Lung (tissue), 16 donors: ENCODE results near the gene GABRB2. TPM values are rescaled to one million over a fixed set of nuclear protein-coding genes. Genes with fewer than 3 reads are reported as not detected.
A peak's percentile ranks its signal among the peaks of the same experiment; 100 is the strongest.

Experiments used
- ATAC-seq: fragments of 200-7000 bp; cut with Tn5 transposase; one replicate; pipeline ENCODE4 v1.9.1; 2020; ENCODE audit warnings: moderate number of reproducible peaks; ENCODE audit not compliant: insufficient read depth, low FRiP score
- DNase-seq, 3 donors: peaks; one replicate each; pipeline ENCODE4 v3.0.0-alpha.2; 2013 to 2017
- H3K27ac ChIP-seq, 2 donors: one replicate each; pipeline ENCODE4 v1.5.1; 2013; ENCODE audit warnings: mild to moderate bottlenecking in 2 of 2, moderate library complexity in 2 of 2, control low read depth in 1 of 2, inconsistent platforms in 1 of 2, low read depth in 1 of 2, low read length in 1 of 2
- H3K27me3 ChIP-seq, 3 donors: one replicate each; pipeline ENCODE4 v1.5.1; 2013; ENCODE audit warnings: low read length in 2 of 3; ENCODE audit not compliant: control insufficient read depth in 3 of 3, insufficient read depth in 3 of 3
- H3K36me3 ChIP-seq, 4 donors: one replicate each; pipeline ENCODE4 v1.5.1; 2013; ENCODE audit warnings: low read length in 4 of 4, mild to moderate bottlenecking in 1 of 4, moderate library complexity in 1 of 4; ENCODE audit not compliant: control insufficient read depth in 4 of 4, insufficient read depth in 4 of 4
- H3K4me1 ChIP-seq, 5 donors: one replicate each; pipeline ENCODE4 v1.5.1; 2013; ENCODE audit warnings: low read length in 5 of 5, mild to moderate bottlenecking in 2 of 5, moderate library complexity in 1 of 5; ENCODE audit not compliant: control insufficient read depth in 5 of 5, insufficient read depth in 5 of 5
- H3K4me3 ChIP-seq: one replicate; pipeline ENCODE4 v1.5.1; 2013; ENCODE audit warnings: mild to moderate bottlenecking, control low read depth, moderate library complexity
- H3K9ac ChIP-seq, 2 donors: one replicate each; pipeline ENCODE4 v1.5.1; 2013; ENCODE audit warnings: low read length in 2 of 2, control low read depth in 1 of 2; ENCODE audit not compliant: insufficient read depth in 1 of 2
- H3K9me3 ChIP-seq, 4 donors: one replicate each; pipeline ENCODE4 v1.5.1; 2013; ENCODE audit warnings: low read length in 3 of 4, mild to moderate bottlenecking in 1 of 4, moderate library complexity in 1 of 4; ENCODE audit not compliant: control insufficient read depth in 4 of 4, insufficient read depth in 3 of 4
- WGBS, 2 donors: extraction: QIAGEN DNeasy Blood & Tissue Kit; methylation state at CpG; one replicate each; pipeline ENCODE4 v1.1.7; 2013; 5-methylcytosine and 5-hydroxymethylcytosine counted together
- long read RNA-seq, 5 donors: transcript quantifications; one replicate each; lab custom pipeline, GENCODE V29; 2026
- polyA plus RNA-seq, 2 donors: library from polyadenylated mRNA; stranded (reverse); fragments of 200-250 nt; gene quantifications; one replicate each; pipeline ENCODE4 v1.2.1, GENCODE V29; 2013
- total RNA-seq, 2 donors: library from RNA; depleted of rRNA in 1 of 2; stranded (reverse); fragments of >200 nt in 1 of 2; gene quantifications; one replicate each; pipeline ENCODE4 v1.2.1, GENCODE V29; 2014 to 2021
- TF ChIP-seq, protein P1 (sequence below): IDR thresholded peaks from 2 replicates; pipeline ENCODE4 v1.5.1; 2012; ENCODE audit warnings: mild to moderate bottlenecking; ENCODE audit errors: control extremely low read depth, extremely low read depth
- donor health status: control.
- donor health status: control.
- donor health status: Bipolar disorder and iron deficiency.
- donor health status: healthy.
- donor health status: DM: yes; HTN: yes; CAD: no.

GABRB2 gene
- 1 to 10 TPM; 1.4 to 6.8 TPM for total RNA-seq
- polyA plus RNA-seq: under 1 TPM; 0.28 to 0.31 TPM
- long read RNA-seq, donor 1: 0 reads
- long read RNA-seq, donor 2: 0 reads
- long read RNA-seq, donor 3: 0 reads
- long read RNA-seq, donor 4: 0 reads
- long read RNA-seq, donor 5: 0 reads

DNA sequence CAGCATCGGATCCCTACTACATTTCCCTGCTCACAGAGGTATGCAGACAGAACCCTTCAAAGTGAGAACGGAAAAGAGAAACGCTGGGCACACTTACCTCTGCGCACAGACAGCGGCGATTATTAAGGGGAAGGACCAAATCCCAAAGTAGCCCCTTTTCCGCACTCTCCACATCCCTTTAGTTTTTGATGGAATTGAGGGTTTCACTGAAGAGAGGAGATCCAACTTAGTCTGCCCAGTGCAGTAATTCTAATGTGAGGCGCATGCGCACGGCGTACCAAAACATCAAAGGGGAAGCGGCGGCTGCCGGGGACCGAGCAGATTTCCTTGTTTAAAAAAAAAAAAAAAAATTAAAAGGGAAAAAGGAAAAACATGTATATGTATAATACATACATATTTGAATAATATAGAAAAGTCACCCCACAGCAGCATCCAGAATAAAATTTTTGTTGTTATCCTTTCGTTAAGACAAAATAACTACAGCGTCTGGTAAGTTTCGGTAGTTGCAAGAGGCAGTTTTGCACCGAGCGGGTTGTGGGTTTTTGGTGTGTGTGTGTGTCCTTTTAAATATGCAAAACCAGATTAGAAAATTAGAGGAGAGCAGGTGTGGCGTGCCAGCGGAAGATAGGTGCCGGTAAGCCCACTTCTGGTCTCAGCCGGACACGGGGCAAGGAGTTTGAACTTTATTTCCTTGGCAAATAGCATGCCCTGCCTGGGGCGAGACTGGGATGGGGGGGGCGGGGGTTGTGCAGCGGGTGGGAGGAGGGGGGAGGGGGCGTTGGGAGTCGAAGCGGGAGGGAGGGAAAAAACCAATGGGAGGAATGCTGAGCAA, at the start of gene GABRB2:
Gene GABRB2 (minus strand): TSS at position 256 of the 832 bp plus-strand sequence. CDS start 82 bp downstream, at position 174.
- H3K36me3 ChIP-seq: no peaks in the 10 kb centered on the region
- ATAC-seq: peak; percentile 50
- no peaks in the 10 kb centered on the region for H3K9me3 ChIP-seq
- no peak within 1 kb of the TSS for H3K27ac ChIP-seq
- 2% methylated on average over 31 of the region's 31 CpGs for WGBS, 2 donors
- DNase-seq: peak; percentile 74 to 81 (median 77)
- H3K4me3 ChIP-seq: peak within 1 kb of the TSS; percentile 27
- peaks cover 0 to 51% (median 34%) of the 10 kb centered on the region in 3 donors for H3K27me3 ChIP-seq
- peak within 1 kb of the TSS in 1 of 2 donors; percentile 46 for H3K9ac ChIP-seq
- TF ChIP-seq, protein P1, sequence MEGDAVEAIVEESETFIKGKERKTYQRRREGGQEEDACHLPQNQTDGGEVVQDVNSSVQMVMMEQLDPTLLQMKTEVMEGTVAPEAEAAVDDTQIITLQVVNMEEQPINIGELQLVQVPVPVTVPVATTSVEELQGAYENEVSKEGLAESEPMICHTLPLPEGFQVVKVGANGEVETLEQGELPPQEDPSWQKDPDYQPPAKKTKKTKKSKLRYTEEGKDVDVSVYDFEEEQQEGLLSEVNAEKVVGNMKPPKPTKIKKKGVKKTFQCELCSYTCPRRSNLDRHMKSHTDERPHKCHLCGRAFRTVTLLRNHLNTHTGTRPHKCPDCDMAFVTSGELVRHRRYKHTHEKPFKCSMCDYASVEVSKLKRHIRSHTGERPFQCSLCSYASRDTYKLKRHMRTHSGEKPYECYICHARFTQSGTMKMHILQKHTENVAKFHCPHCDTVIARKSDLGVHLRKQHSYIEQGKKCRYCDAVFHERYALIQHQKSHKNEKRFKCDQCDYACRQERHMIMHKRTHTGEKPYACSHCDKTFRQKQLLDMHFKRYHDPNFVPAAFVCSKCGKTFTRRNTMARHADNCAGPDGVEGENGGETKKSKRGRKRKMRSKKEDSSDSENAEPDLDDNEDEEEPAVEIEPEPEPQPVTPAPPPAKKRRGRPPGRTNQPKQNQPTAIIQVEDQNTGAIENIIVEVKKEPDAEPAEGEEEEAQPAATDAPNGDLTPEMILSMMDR: no peak
- peaks cover 0 to 10% (median 3%) of the 10 kb centered on the region in 5 donors for H3K4me1 ChIP-seq

DNA sequence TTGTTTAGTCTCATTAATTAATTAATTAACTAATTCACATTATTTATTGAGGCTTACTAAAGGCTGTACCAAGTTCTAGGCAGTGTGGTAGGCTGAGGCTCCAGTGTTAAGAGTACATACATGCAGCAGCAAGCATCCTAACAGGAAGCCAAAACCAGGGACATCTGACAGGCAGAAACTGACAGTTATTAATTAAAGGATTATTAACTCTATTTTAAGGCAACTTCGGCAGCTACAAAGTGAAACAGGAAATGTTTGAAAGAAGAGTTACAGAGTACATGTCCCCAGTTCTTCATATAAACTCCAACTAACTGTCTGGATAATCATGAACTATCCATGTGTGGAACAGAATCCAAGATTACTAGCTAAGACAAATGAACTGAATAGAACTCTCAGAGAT, 39.3 kb upstream of the GABRB2 start:
- Histone ChIP-seq H3K27ac (no peak overlapping the region), H3K4me3 (no peak overlapping the region), H3K4me1 (no peaks in the 10 kb centered on the region), H3K9ac (no peak overlapping the region), H3K36me3 (no peaks in the 10 kb centered on the region), H3K9me3 (no peaks in the 10 kb centered on the region), H3K27me3 (no peaks in the 10 kb centered on the region)
- ATAC-seq: no peak
- no peak for DNase-seq
- TF ChIP-seq, protein P1: no peak
- 13 to 21% methylated on average over 1 of the region's 1 CpG for WGBS, 2 donors

DNA sequence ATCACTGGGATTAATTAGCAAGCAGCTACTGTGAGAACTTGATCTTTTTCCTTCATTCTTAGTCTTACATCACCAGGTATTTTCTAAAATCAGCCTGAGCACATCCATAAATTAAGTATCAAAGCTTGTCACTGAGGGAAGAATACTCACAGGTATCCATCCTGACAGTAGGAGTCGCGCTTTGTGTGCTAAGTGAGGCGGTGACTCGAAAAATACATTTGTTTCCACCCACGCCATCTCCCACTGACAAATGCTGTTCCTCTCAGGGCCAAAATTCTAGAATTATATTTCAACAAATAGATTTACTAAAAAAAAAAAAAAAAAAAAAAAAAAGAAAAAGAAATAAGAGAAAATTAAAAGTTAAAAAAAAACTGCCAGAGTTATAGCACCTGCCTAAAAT, 34.1 kb upstream of the GABRB2 start:
- no peak overlapping the region for H3K4me3 ChIP-seq
- DNase-seq: no peak
- WGBS, 2 donors: 95% methylated on average over 5 of the region's 5 CpGs
- no peak for ATAC-seq
- TF ChIP-seq, protein P1: no peak
- no peaks in the 10 kb centered on the region for H3K9me3 ChIP-seq
- no peak overlapping the region for H3K9ac ChIP-seq
- H3K27ac ChIP-seq: no peak overlapping the region
- no peaks in the 10 kb centered on the region for H3K27me3 ChIP-seq
- no peaks in the 10 kb centered on the region for H3K36me3 ChIP-seq
- H3K4me1 ChIP-seq: no peaks in the 10 kb centered on the region
